ENCODE data around the gene CYP4B1. TPM values are rescaled to one million over a fixed set of nuclear protein-coding genes. Genes with fewer than 3 reads are reported as not detected.
"Not testable (repeated sequence)": the region's sequence is repeated elsewhere in the genome, so short reads cannot be mapped to it uniquely, and the experiment has no call there.

CYP4B1 gene
- not detected for total RNA-seq

DNA sequence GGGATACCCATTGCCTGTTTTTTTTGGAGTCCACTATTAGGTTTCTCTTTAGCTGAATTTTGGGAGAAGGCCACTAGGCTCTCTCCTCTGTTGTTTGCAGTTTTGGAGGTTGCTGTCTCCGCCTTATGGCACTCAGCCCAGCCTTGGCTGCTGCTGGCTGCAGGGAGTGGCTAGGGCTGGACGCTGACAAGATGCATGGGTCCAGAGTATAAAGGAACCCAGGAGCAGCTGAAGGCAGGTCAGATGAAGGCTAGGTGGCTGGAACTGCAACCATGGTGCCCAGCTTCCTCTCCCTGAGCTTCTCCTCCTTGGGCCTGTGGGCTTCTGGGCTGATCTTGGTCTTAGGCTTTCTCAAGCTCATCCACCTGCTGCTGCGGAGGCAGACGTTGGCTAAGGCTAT lies at the start of gene CYP4B1:
CYP4B1 (plus strand) TSS at position 237 of the 400 bp plus-strand sequence; CDS start at position 273, 36 bp downstream.
- no peaks in the 10 kb centered on the region for H3K4me1 Mint-ChIP-seq (ENCODE audit: low read depth in 2 of 2)
- no peak within 1 kb of the TSS for H3K4me3 Mint-ChIP-seq
- no peak for DNase-seq (ENCODE audit: low spot score)
- peaks cover 13 to 39% of the 10 kb centered on the region in 2 donors for H3K27me3 Mint-ChIP-seq
- no peaks in the 10 kb centered on the region for H3K9me3 Mint-ChIP-seq
- H3K36me3 Mint-ChIP-seq, result no peaks in the 10 kb centered on the region
- no peak for ATAC-seq
- no peak within 1 kb of the TSS for H3K27ac Mint-ChIP-seq

DNA sequence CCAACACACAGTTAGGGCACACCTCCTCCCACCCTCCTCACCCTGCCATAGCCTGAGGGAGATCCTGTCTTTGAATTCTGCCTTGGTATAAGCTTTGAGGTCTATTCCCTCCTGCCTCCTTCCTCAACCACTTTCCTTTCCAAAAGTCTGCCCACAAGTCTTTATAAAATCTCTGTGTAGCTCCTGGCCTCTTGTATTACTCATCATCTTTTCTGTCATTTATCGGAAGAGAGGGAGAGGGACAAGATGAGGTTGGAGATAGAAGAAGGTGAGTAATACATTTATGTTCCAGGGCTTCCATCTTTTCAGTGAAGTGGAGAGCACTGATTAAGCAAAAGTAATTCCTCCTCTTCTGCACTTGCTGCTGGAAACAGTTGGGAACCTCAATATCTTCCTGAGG lies 49.4 kb upstream of the CYP4B1 start:
- peaks cover 37 to 52% of the 10 kb centered on the region in 2 donors for H3K27me3 Mint-ChIP-seq
- no peaks in the 10 kb centered on the region for H3K36me3 Mint-ChIP-seq
- no peaks in the 10 kb centered on the region for H3K9me3 Mint-ChIP-seq
- H3K27ac Mint-ChIP-seq, result no peak overlapping the region
- DNase-seq (ENCODE audit: low spot score) (no peak), ATAC-seq (no peak)
- H3K4me1 Mint-ChIP-seq (ENCODE audit: low read depth in 2 of 2), result no peaks in the 10 kb centered on the region
- H3K4me3 Mint-ChIP-seq, result no peak overlapping the region

DNA sequence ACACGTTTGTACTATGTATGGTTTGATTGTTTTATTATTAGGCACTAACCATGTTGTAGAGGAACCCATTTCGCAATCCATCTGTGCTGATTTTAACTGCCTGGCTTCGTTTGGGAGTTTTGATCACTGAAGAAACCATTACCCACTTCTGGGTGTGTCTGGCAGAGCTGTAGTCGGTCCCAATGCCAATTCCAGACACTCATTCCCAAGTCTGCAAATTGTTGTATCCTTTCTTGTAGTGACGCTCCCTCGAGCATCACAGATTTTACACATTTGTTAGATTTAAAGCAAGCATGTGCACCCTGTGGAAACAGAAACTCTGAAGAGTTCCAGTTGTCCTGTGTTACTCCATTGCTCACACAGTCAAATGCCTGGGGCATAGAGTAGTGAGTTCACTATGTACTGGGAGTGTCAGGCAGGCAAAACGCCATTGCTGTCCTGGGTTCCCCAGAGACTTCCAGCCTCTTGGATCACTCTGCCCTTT lies 48.9 kb upstream of the CYP4B1 start:
- H3K27me3 Mint-ChIP-seq, result peaks cover 37 to 47% of the 10 kb centered on the region in 2 donors
- H3K36me3 Mint-ChIP-seq, result no peaks in the 10 kb centered on the region
- no peaks in the 10 kb centered on the region for H3K4me1 Mint-ChIP-seq (ENCODE audit: low read depth in 2 of 2)
- no peak overlapping the region for H3K4me3 Mint-ChIP-seq
- no peaks in the 10 kb centered on the region for H3K9me3 Mint-ChIP-seq
- DNase-seq (ENCODE audit: low spot score) (no peak), ATAC-seq (no peak)
- H3K27ac Mint-ChIP-seq, result no peak overlapping the region

DNA sequence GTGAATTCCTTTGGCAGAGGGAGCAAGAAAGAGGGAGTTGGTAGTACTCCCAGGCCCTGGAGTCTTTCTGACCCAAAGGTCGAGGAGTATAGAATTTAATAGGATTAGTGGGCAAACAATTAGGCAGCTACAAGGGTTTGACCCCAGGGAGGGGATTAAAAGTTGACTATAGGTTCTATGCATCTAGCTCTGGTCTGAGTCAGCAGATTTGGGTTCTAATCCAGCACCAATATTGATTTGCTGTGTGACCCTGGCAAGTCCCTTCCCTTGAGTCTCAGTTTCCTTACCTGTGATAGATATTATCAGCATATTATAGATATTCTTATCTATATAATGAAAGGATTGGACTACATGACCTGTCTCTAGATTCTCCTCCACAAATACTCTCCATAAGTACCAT lies 44.9 kb upstream of the CYP4B1 start:
- H3K36me3 Mint-ChIP-seq, result no peaks in the 10 kb centered on the region
- no peak for DNase-seq (ENCODE audit: low spot score)
- H3K4me3 Mint-ChIP-seq, result no peak overlapping the region
- H3K9me3 Mint-ChIP-seq, result no peaks in the 10 kb centered on the region
- H3K27ac Mint-ChIP-seq, result no peak overlapping the region
- no peak for ATAC-seq
- H3K27me3 Mint-ChIP-seq, result peaks cover 34 to 61% of the 10 kb centered on the region in 2 donors
- no peaks in the 10 kb centered on the region for H3K4me1 Mint-ChIP-seq (ENCODE audit: low read depth in 2 of 2)

DNA sequence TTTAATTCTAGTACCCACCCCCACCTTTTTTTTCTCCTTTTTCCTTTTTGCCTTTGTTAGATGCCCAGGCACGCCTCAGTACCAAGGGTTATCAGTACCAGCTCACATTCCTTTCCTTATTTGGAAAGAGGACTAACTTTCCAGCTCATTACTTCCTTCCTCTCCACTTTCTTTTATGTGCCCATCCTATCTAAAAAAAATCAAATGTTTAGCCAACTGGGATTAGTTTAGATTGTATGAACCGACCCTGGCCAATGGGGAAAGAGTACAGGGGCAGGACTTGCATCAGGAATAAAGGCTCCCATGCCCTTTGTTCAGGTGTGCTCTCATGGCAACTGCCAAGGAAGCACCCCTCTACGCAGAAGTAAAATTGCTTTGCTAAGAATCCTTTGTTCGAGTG lies 44.1 kb upstream of the CYP4B1 start:
- H3K9me3 Mint-ChIP-seq; DNase-seq (ENCODE audit: low spot score); ATAC-seq; H3K27ac Mint-ChIP-seq; H3K4me1 Mint-ChIP-seq (ENCODE audit: low read depth in 2 of 2); H3K36me3 Mint-ChIP-seq; H3K4me3 Mint-ChIP-seq: not testable (repeated sequence)
- peaks cover 33 to 58% of the 10 kb centered on the region in 2 donors for H3K27me3 Mint-ChIP-seq

DNA sequence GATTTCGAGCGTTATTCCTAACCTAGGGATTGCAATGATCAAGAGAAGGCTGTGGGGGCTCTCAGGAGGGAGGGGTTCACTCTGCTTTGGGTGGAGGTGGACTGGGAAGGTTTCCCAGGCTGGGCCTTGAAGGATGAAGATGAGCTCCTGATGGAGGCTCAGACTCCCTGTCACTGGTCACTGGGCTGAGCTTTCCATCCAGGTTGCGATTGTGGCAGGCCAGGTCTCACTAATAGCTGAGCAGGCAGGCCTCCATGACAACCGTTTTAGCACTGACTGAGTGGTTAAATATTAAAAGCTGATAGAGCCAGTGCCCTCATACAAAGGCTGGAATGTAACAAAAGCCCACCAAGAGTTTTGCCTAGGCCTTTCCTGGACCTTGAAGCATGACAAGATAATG lies 43.7 kb upstream of the CYP4B1 start:
- H3K9me3 Mint-ChIP-seq, result no peaks in the 10 kb centered on the region
- peaks cover 31 to 59% of the 10 kb centered on the region in 2 donors for H3K27me3 Mint-ChIP-seq
- ATAC-seq, result no peak
- no peak overlapping the region for H3K27ac Mint-ChIP-seq
- no peaks in the 10 kb centered on the region for H3K36me3 Mint-ChIP-seq
- H3K4me3 Mint-ChIP-seq, result no peak overlapping the region
- no peaks in the 10 kb centered on the region for H3K4me1 Mint-ChIP-seq (ENCODE audit: low read depth in 2 of 2)
- no peak for DNase-seq (ENCODE audit: low spot score)

DNA sequence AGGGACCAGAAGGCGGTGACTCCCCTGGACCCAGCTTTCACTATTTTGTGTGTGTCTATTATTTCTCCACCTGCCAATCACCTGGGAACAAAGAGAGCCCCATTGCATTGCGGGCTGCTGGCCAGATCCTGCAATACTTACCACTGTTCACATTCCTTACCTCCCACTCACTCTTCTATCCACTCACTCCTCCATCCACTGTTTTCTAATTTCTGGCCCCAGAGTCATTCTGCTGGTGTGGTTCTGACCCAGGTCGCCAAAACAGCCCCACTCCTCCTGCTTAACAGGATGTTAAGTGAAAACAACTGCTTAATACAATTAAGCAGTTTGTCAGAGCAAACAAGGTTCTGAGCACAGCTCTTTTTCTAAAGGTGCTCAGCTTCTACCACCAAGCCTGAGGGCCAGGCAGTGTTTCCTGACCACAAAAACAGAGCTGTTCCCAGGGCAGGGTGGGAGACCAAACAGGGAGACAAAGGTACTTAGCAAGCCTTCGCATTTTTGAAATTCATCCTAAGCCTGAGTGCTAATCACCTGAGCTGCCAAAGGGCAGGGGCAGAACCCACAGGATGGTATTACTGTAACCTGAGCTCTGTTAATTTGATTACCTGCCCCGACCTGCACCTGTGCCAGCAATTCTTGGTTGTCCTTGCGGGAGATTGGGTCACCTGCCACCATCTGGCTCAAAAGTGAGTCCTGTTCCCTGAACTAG lies 41.4 kb upstream of the CYP4B1 start:
- H3K4me1 Mint-ChIP-seq (ENCODE audit: low read depth in 2 of 2), result no peaks in the 10 kb centered on the region
- DNase-seq (ENCODE audit: low spot score), result no peak
- ATAC-seq, result no peak
- no peak overlapping the region for H3K27ac Mint-ChIP-seq
- H3K4me3 Mint-ChIP-seq, result no peak overlapping the region
- no peaks in the 10 kb centered on the region for H3K36me3 Mint-ChIP-seq
- H3K27me3 Mint-ChIP-seq, result peaks cover 42 to 66% of the 10 kb centered on the region in 2 donors
- no peaks in the 10 kb centered on the region for H3K9me3 Mint-ChIP-seq

DNA sequence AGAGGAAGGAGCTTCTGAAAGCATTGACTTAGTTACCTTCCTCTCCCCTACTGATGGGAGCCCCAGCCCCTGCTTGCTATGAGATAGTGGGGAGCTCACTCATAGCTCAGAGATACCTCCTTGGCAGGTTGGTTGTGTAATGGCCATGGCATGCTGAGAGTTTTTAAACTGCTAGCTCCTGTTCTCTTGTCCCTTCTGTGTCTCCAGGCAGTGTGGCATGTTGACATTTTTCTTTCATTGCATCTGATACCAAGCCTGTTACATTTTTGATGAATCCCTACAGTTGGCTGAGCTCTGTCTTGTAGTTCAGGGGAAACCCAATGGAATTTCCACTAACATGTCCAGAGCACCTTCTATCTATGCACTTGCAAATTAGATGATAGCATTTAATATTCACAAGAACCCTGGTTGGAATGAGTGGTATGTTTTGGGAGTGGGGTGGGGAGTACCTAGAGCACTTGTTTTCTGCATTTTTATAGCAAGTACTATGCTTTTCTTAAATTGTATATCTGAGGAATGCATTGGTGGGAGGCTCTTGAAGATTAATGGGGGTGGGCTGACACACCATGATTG lies 40.8 kb upstream of the CYP4B1 start:
- no peak for ATAC-seq
- Mint-ChIP-seq H3K4me1 (ENCODE audit: low read depth in 2 of 2) (no peaks in the 10 kb centered on the region), H3K9me3 (no peaks in the 10 kb centered on the region), H3K36me3 (no peaks in the 10 kb centered on the region), H3K27ac (no peak overlapping the region), H3K4me3 (no peak overlapping the region), H3K27me3 (peaks cover 38 to 64% of the 10 kb centered on the region in 2 donors)
- DNase-seq (ENCODE audit: low spot score), result no peak

DNA sequence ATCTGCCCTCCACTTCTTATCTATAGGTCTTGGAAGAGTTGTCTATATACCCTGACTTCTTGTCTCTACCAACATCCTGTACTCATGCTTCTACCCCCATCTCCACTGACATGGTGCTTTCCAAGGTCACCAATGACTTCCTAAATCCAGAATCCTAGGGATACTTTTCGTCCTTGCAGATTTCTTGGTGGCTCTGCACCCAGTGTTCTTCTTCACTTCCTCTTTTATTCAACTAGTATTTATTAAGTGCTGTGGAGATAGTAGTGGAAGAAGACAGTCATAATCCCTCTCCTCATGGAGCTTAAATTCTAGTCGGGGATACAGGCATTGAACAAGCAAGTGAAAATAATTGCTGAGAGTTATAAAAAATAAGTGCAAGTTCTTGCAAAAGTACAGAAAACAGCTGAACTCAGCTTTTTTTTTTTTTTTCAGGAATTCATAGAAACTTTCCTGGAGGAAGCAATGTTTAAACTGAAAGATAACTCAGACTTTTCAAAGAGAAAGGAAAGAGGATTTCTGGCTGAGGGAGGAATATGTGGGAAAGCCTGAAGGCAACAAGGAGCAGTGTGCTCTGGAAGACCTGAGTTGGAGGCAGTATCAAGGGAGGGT lies 38.2 kb upstream of the CYP4B1 start:
- DNase-seq (ENCODE audit: low spot score) (no peak), ATAC-seq (no peak)
- H3K4me1 Mint-ChIP-seq (ENCODE audit: low read depth in 2 of 2), result no peaks in the 10 kb centered on the region
- no peak overlapping the region for H3K27ac Mint-ChIP-seq
- H3K27me3 Mint-ChIP-seq, result peaks cover 35 to 61% of the 10 kb centered on the region in 2 donors
- H3K36me3 Mint-ChIP-seq, result no peaks in the 10 kb centered on the region
- no peak overlapping the region for H3K4me3 Mint-ChIP-seq
- no peaks in the 10 kb centered on the region for H3K9me3 Mint-ChIP-seq

DNA sequence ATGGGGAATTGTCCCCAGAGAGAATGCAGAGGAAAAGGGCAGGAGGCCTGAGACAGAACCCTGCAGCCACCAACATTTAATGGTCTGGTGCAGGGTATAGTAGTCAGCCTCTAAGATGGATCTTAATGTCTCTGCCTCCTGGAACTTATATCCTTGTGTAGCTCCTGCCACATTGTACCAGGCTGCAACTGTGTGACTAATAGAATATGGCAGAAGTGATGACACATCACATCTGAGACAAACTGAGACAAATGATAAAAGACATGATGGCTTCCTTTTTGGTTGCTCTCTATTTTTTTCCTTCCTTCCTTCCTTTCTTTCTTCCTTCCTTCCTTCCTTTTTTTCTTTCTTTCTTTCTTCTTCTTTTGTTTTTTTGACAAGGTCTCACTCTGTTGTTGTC lies 37.1 kb upstream of the CYP4B1 start:
- no peak overlapping the region for H3K27ac Mint-ChIP-seq
- H3K9me3 Mint-ChIP-seq, result no peaks in the 10 kb centered on the region
- peaks cover 32 to 63% of the 10 kb centered on the region in 2 donors for H3K27me3 Mint-ChIP-seq
- no peak for ATAC-seq
- no peaks in the 10 kb centered on the region for H3K36me3 Mint-ChIP-seq
- H3K4me1 Mint-ChIP-seq (ENCODE audit: low read depth in 2 of 2), result no peaks in the 10 kb centered on the region
- DNase-seq (ENCODE audit: low spot score), result no peak
- no peak overlapping the region for H3K4me3 Mint-ChIP-seq

DNA sequence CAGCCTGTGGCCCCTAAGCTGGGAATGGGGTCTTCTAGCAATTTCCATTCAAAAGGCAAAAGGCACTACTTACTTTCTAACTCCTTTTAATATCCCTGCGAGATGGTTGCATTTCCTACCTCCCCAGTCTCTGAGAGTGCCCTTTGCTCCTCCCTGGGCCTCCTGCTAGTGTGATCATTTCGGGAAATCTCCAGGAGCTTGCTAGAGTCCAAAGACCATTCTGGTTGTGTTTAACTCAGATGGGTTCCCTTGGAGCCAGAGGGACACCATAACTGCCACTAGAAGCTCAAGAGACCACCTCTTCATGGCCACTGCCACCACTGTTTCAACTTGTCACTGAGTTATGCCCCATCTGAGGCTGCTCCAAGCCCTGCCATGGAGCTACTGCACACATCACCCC lies 34.4 kb upstream of the CYP4B1 start:
- no peak overlapping the region for H3K4me3 Mint-ChIP-seq
- H3K27me3 Mint-ChIP-seq, result peaks cover 27 to 54% of the 10 kb centered on the region in 2 donors
- DNase-seq (ENCODE audit: low spot score) (no peak), ATAC-seq (no peak)
- H3K4me1 Mint-ChIP-seq (ENCODE audit: low read depth in 2 of 2), result no peaks in the 10 kb centered on the region
- no peak overlapping the region for H3K27ac Mint-ChIP-seq
- H3K36me3 Mint-ChIP-seq, result no peaks in the 10 kb centered on the region
- H3K9me3 Mint-ChIP-seq, result no peaks in the 10 kb centered on the region

DNA sequence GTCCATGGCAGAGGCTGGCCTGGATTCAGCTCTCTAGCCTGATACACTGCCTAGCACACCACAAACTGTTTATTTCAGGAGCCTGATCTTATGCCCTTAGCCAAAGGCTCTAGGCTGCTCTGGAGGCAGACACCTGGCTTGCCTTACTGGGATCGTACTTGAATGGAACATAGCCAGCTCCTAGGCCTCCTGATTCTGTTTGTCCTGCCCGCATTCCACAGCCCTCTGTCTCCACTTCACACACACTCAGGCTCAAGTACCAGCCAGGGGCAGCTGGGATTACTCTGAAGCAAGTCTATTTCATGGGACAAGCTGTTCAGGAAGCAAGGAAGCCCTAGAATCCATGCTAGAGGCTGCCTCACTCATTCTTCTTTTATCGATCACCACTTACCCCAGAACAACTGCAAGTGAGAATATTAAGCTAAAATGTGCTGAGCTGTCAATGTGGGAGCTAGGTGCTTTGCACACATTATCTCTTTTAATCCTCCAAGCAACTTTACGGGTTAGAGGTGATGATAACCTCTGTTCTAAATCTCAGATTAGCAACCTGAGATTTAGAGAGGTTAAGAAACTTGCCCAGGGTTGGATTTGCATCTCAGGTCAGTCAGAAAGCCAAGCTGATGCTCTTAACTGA lies 31.1 kb upstream of the CYP4B1 start:
- Mint-ChIP-seq H3K4me1 (ENCODE audit: low read depth in 2 of 2) (peaks cover 0 to 5% of the 10 kb centered on the region in 2 donors), H3K36me3 (peaks cover 21% of the 10 kb centered on the region), H3K9me3 (peaks cover 15% of the 10 kb centered on the region), H3K27ac (no peak overlapping the region), H3K27me3 (peaks cover 14 to 25% of the 10 kb centered on the region in 2 donors), H3K4me3 (no peak overlapping the region)
- DNase-seq (ENCODE audit: low spot score) (no peak), ATAC-seq (no peak)

DNA sequence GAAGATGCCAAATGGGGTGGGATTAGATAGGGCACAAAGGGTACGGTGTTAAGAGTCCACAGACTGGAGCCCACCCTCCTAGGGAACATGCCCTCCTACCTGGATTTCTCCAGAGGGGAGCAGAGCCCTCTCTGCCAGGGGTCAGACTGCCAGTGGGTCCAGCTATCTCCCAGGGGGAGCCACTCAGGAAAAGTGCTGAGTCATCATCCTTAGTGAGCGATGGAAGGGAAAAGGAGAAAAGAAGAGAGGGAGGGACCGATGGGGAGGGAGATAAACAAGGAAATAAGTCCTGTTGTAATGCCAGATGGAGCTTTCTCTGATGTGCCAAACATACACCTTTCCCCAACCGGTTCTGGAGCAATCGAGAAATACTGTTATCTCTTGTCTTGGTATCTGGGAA lies 30.4 kb upstream of the CYP4B1 start:
- H3K4me1 Mint-ChIP-seq (ENCODE audit: low read depth in 2 of 2), result peaks cover 0 to 6% of the 10 kb centered on the region in 2 donors
- no peak overlapping the region for H3K4me3 Mint-ChIP-seq
- H3K27me3 Mint-ChIP-seq, result peaks cover 14 to 25% of the 10 kb centered on the region in 2 donors
- H3K36me3 Mint-ChIP-seq, result peaks cover 21% of the 10 kb centered on the region
- ATAC-seq, result no peak
- peaks cover 15% of the 10 kb centered on the region for H3K9me3 Mint-ChIP-seq
- no peak overlapping the region for H3K27ac Mint-ChIP-seq
- no peak for DNase-seq (ENCODE audit: low spot score)

Data from natural killer cell treated with Interleukin-12 subunit alpha and Interleukin-12 subunit beta and Interleukin-15 and Interleukin-18, amount 100 ng/mL, for 72 hours (primary cell).